Thymus (tissue), 11 donors: ENCODE results near the gene DENND2A. TPM values are rescaled to one million over a fixed set of nuclear protein-coding genes. Genes with fewer than 3 reads are reported as not detected.
"Not testable (repeated sequence)": the region's sequence is repeated elsewhere in the genome, so short reads cannot be mapped to it uniquely, and the experiment has no call there.

ENCODE experiments used
- DNase-seq, 9 donors: peaks; one replicate each; pipeline ENCODE4 v3.0.0-alpha.2; 2013; ENCODE audit warnings: low spot score in 9 of 9, low read depth in 6 of 9, missing footprints in 1 of 9
- H3K27ac ChIP-seq, 2 donors: one replicate each; pipeline ENCODE4 v1.5.1; 2013; ENCODE audit warnings: control low read depth in 1 of 2, low read depth in 1 of 2, low read length in 1 of 2, mild to moderate bottlenecking in 1 of 2, moderate library complexity in 1 of 2
- H3K27me3 ChIP-seq, 2 donors: one replicate each; pipeline ENCODE4 v1.5.1; 2013; ENCODE audit warnings: low read length in 1 of 2; ENCODE audit not compliant: control insufficient read depth in 2 of 2, insufficient read depth in 1 of 2
- H3K36me3 ChIP-seq, 2 donors: one replicate each; pipeline ENCODE4 v1.5.1; 2013; ENCODE audit warnings: low read length in 1 of 2, mild to moderate bottlenecking in 1 of 2, moderate library complexity in 1 of 2; ENCODE audit not compliant: control insufficient read depth in 2 of 2, insufficient read depth in 2 of 2
- H3K4me1 ChIP-seq, 2 donors: one replicate each; pipeline ENCODE4 v1.5.1; 2013; ENCODE audit warnings: low read length in 2 of 2; ENCODE audit not compliant: control insufficient read depth in 2 of 2, insufficient read depth in 2 of 2
- H3K4me3 ChIP-seq, 2 donors: one replicate each; pipeline ENCODE4 v1.5.1; 2013; ENCODE audit warnings: low read length in 2 of 2, control low read depth in 1 of 2, mild to moderate bottlenecking in 1 of 2
- H3K9me3 ChIP-seq, 2 donors: one replicate each; pipeline ENCODE4 v1.5.1; 2013; ENCODE audit warnings: low read length in 1 of 2, mild to moderate bottlenecking in 1 of 2; ENCODE audit not compliant: control insufficient read depth in 2 of 2, insufficient read depth in 1 of 2
- WGBS: extraction: QIAGEN DNeasy Blood & Tissue Kit; methylation state at CpG from one replicate; pipeline ENCODE4 v1.1.7; 2013; 5-methylcytosine and 5-hydroxymethylcytosine counted together
- polyA plus RNA-seq: library from polyadenylated mRNA; stranded (reverse); fragments of 200-250 nt; gene quantifications from one replicate; pipeline ENCODE4 v1.2.3, GENCODE V29; 2013
- total RNA-seq: library from RNA; stranded (reverse); fragments of 120-200 nt; gene quantifications from one replicate; pipeline ENCODE4 v1.2.4, GENCODE V29; 2013
- donor health status: healthy.

Gene DENND2A
- total and polyA plus RNA-seq, 2 donors = 0.80 to 1.0 TPM

- H3K9me3 ChIP-seq = no peaks in the 10 kb centered on the region
- H3K36me3 ChIP-seq = no peaks in the 10 kb centered on the region
- H3K4me1 ChIP-seq = no peaks in the 10 kb centered on the region
- no peak for DNase-seq
- H3K27me3 ChIP-seq = no peaks in the 10 kb centered on the region
- WGBS = 88% methylated on average over 17 of the region's 17 CpGs
- H3K4me3 ChIP-seq = no peak overlapping the region
- peak overlapping the region in 1 of 2 donors; percentile 23 for H3K27ac ChIP-seq
Measured at GRCh38 chr7:140625908-140626868, 14.4 kb downstream of the DENND2A start.

GRCh38 chr7:140625192-140625558 is 15.4 kb downstream of the DENND2A start:
- H3K36me3 ChIP-seq, H3K4me3 ChIP-seq, H3K27me3 ChIP-seq, H3K9me3 ChIP-seq, DNase-seq, H3K4me1 ChIP-seq, H3K27ac ChIP-seq: not testable (repeated sequence)
- 96% methylated on average over 10 of the region's 10 CpGs for WGBS

- WGBS = 94% methylated on average over 11 of the region's 11 CpGs
- H3K4me3 ChIP-seq = no peak overlapping the region
- no peak overlapping the region for H3K27ac ChIP-seq
- no peak for DNase-seq
- no peaks in the 10 kb centered on the region for H3K27me3 ChIP-seq
- H3K4me1 ChIP-seq = no peaks in the 10 kb centered on the region
- H3K9me3 ChIP-seq = no peaks in the 10 kb centered on the region
- no peaks in the 10 kb centered on the region for H3K36me3 ChIP-seq
Measured at GRCh38 chr7:140624392-140625191, 16.0 kb downstream of the DENND2A start.

- Histone ChIP-seq H3K27me3 (no peaks in the 10 kb centered on the region), H3K9me3 (no peaks in the 10 kb centered on the region), H3K36me3 (no peaks in the 10 kb centered on the region), H3K4me1 (no peaks in the 10 kb centered on the region), H3K4me3 (no peak overlapping the region), H3K27ac (no peak overlapping the region)
- 86% methylated on average over 6 of the region's 6 CpGs for WGBS
- no peak for DNase-seq
Measured at GRCh38 chr7:140623980-140624379, 16.6 kb downstream of the DENND2A start.

- WGBS = 82% methylated on average over 7 of the region's 7 CpGs
- Histone ChIP-seq H3K4me1 (no peaks in the 10 kb centered on the region), H3K27me3 (no peaks in the 10 kb centered on the region), H3K4me3 (no peak overlapping the region), H3K9me3 (no peaks in the 10 kb centered on the region), H3K27ac (no peak overlapping the region), H3K36me3 (no peaks in the 10 kb centered on the region)
- DNase-seq = no peak
Measured at GRCh38 chr7:140621401-140622021, 19.1 kb downstream of the DENND2A start.

GRCh38 chr7:140619915-140620510 is 20.6 kb downstream of the DENND2A start:
- H3K4me3 ChIP-seq, DNase-seq, H3K9me3 ChIP-seq, H3K27ac ChIP-seq, H3K36me3 ChIP-seq, H3K27me3 ChIP-seq, H3K4me1 ChIP-seq: not testable (repeated sequence)
- WGBS = 95% methylated on average over 11 of the region's 11 CpGs

GRCh38 chr7:140619176-140619575 is 21.4 kb downstream of the DENND2A start:
- WGBS = 96% methylated on average over 1 of the region's 1 CpG
- DNase-seq = no peak
- H3K27ac ChIP-seq = no peak overlapping the region
- no peaks in the 10 kb centered on the region for H3K36me3 ChIP-seq
- no peak overlapping the region for H3K4me3 ChIP-seq
- H3K9me3 ChIP-seq = no peaks in the 10 kb centered on the region
- no peaks in the 10 kb centered on the region for H3K27me3 ChIP-seq
- H3K4me1 ChIP-seq = no peaks in the 10 kb centered on the region

GRCh38 chr7:140618306-140618705 is 22.3 kb downstream of the DENND2A start:
- no peak overlapping the region for H3K27ac ChIP-seq
- no peaks in the 10 kb centered on the region for H3K9me3 ChIP-seq
- H3K27me3 ChIP-seq = no peaks in the 10 kb centered on the region
- DNase-seq = no peak
- H3K36me3 ChIP-seq = no peaks in the 10 kb centered on the region
- 98% methylated on average over 5 of the region's 5 CpGs for WGBS
- H3K4me3 ChIP-seq = no peak overlapping the region
- no peaks in the 10 kb centered on the region for H3K4me1 ChIP-seq
